B cell (primary cell): Measurements from ENCODE around the gene ANGPTL8.

Experiments used
- CTCF ChIP-seq: fragments of 200-600 bp; IDR thresholded peaks from one replicate; pipeline ENCODE4 v1.8.0; 2022; ENCODE audit warnings: antibody characterized with exemption, mild to moderate bottlenecking
- EZH2 ChIP-seq: IDR thresholded peaks from 2 replicates; pipeline ENCODE4 v1.6.1; 2012; ENCODE audit warnings: borderline replicate concordance, low read depth, mild to moderate bottlenecking, moderate library complexity, low read length; ENCODE audit not compliant: insufficient read depth, poor library complexity, severe bottlenecking

- TF ChIP-seq CTCF (no peak), EZH2 (no peak)
Measured at GRCh38 chr19:11214387-11214786, 25.0 kb upstream of the ANGPTL8 start.
